Stimulated activated CD4-positive, alpha-beta T cell treated with anti-CD3 and anti-CD28 coated beads, Interleukin-12 subunit alpha, Interleukin-12 subunit beta, amount 100 ng/mL, for 24 hours (primary cell): Measurements from ENCODE around the gene CAPZB.
A peak's percentile ranks its signal among the peaks of the same experiment; 100 is the strongest.

Source experiments
- DNase-seq, 2 experiments: peaks; one replicate each; pipeline ENCODE4 v3.0.0-alpha.2; 2020; ENCODE audit warnings: low read depth in 2 of 2

CAPZB gene

DNA sequence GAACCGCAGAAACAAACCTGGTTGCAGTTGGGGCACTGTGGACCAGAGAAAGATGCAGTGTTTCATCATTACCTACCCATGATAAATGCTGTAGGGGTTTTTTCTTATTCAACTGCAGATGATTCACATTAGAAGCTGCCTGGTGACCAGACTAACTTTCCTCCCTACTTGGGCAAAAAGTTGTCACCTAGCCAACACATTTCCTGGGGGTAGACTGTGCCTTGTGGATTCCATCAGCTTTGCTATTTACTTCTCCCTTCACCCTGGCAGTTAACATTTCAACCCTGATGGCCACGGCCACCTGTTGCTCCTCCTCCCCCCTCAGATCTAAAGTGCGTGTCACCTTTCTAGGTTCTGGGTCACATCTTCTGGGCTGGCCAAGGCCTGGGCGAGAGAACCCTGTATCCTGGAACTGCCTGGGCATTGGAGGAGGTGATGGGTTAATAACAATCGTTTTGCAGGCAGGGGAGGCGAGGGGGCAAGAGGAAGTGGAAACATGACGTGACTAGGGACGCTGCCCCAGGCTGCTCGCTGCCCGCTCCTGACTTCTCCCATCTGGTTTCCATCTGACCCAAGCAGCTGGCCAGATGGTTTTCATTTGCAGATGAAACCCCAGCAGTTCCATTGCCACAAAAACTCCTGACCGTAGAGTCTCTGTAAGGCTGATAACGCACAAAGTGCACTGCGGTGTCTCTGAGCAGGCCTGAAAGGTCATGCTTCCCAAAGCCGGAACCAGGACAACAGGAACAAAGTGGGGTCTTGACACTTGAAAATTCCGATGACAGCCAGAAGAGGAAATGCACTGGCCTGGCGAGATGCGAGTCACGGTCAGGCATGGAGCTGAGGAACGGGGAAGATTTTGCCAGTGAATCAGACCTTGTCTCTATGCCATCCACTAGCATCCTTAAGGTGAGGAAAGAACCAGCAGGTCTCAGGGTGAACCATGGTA lies 36.6 kb downstream of the CAPZB start:
- DNase-seq, result no peak

DNA sequence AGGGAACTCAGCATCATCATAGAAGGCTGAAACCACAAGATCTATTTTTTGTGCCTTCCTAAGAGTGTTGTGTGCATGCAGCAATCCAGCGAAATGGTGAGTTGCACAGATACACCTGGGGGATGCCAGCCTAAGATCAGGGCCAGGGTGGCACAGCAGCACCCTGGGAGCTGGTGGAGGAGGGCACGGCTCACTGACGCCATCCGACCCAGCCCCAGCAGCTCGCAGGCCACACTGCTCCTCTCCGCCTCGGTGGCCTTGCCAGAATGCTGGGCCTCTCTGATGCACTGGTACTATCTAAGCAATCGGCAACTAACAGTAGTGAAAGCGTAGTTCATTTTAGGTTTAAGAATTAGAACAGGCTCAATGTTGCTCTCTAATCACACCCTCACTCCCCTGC lies 37.8 kb downstream of the CAPZB start:
- no peak for DNase-seq

DNA sequence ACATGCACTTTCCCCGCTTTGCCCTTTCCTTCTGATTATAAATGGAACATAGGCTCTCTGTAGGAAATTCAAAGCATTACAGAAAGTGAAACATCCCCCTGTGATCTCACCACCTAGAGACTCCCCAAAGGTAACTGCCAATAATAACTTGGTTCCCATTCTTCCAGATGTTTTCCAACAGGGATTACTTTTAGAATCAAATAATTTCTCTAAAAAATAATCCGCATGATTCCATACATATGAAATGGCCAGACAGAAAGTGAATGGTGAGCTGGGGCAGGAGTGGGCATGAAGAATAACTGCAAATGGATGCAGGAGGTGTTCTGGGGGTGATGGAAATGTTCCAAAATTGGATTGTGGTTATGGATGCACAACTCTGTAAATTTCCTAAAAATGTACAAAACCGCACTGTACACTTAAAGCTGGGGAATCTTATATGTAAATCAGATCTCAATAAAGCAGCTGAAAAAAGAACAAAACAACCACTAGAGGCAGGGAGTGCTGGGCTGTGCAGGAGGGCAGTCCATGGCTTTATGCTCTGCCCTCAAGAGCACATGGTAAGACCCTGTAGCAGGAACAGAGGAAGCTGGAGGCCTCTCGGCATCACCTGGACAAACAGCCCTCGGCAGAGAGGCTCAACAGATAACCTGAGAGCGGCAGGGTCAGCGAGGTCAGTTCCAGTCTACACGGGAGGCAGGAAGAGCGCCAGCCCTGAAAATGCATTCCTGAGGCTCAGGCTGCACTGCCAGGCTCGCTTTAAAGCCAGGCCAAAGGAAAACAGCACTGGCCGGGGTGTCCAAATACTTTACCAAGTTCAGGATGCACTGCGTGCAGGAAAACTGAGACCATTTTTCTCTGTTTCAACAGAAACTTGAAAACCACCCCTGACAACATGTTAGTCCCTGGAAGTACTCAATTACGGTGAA lies 39.7 kb downstream of the CAPZB start:
- no peak for DNase-seq

- DNase-seq, result no peak
These were observed 40.9 kb downstream of the CAPZB start for GRCh38 chr1:19444296-19445021.

GRCh38 chr1:19443326-19443725 lies 42.0 kb downstream of the CAPZB start:
- DNase-seq, result no peak

GRCh38 chr1:19442154-19443096 lies 42.9 kb downstream of the CAPZB start:
- DNase-seq, result no peak

GRCh38 chr1:19441048-19441780 lies 44.1 kb downstream of the CAPZB start:
- DNase-seq, result no peak

- no peak for DNase-seq
These were observed 45.7 kb downstream of the CAPZB start for GRCh38 chr1:19439464-19440171.

- no peak for DNase-seq
These were observed 46.7 kb downstream of the CAPZB start for GRCh38 chr1:19438516-19439195.

- DNase-seq, result no peak
These were observed 47.4 kb downstream of the CAPZB start for GRCh38 chr1:19437891-19438294.

- DNase-seq, result no peak
These were observed 48.4 kb downstream of the CAPZB start for GRCh38 chr1:19436716-19437476.

- DNase-seq, result peak in 1 of 2 experiments; percentile 25
These were observed 49.4 kb downstream of the CAPZB start for GRCh38 chr1:19435851-19436455.

GRCh38 chr1:19435181-19435580 lies 50.2 kb downstream of the CAPZB start:
- no peak for DNase-seq

DNA sequence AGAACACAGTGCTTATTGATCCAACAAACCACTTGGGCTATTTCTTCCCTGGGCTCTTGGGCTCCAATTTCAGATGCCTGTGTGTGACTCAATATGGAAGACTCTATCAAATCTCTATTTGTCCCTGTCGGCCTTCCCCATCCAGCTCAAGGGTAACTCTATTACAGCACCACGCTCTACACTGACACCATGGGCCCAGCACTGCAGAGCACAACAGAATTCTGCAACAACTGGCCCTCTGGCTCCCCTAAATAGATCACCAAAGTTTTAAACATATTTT lies 51.7 kb downstream of the CAPZB start:
- no peak for DNase-seq

GRCh38 chr1:19432943-19433718 lies 52.2 kb downstream of the CAPZB start:
- DNase-seq, result no peak

GRCh38 chr1:19430121-19431068 lies 54.9 kb downstream of the CAPZB start:
- DNase-seq, result no peak
